IMR-90 (cell line): ENCODE data around the gene WNT11. TPM values are rescaled to one million over a fixed set of nuclear protein-coding genes. Genes with fewer than 3 reads are reported as not detected.

ENCODE experiments used
- ATAC-seq: fragments of 200-7000 bp; cut with Tn5 transposase; 2 replicates; pipeline ENCODE4 v1.9.1; 2020; ENCODE audit warnings: low read depth, mild to moderate bottlenecking, moderate library complexity
- BruUV-seq: library from RNA; stranded (reverse); fragments of 400-500 nt; replicated peaks from 2 replicates; lab custom pipeline; 2021; lab: Mats Ljungman, UMichigan
- CTCF ChIA-PET: fragments of 300-600 bp; formaldehyde crosslinking; extraction: SDS; loops from one replicate; lab custom pipeline; 2021; ENCODE audit warnings: antibody characterized with exemption; lab: Yijun Ruan, JAX
- POLR2A ChIA-PET: fragments of 300-600 bp; sonication (Branson Sonifier 250); formaldehyde crosslinking; loops from one replicate; lab custom pipeline; 2022; ENCODE audit warnings: antibody characterized with exemption; ENCODE audit not compliant: unreplicated experiment; lab: Charles Lee
- DNase-seq: peaks from one replicate; pipeline ENCODE4 v3.0.0; 2013
- H2AFZ ChIP-seq: replicated peaks from 2 replicates; pipeline ENCODE3; 2013; ENCODE audit warnings: low read length, mild to moderate bottlenecking; ENCODE audit not compliant: poor library complexity
- H2AK5ac ChIP-seq: 2 replicates; pipeline ENCODE4 v1.6.1; 2013; ENCODE audit warnings: low read depth, low read length, inconsistent platforms
- H2AK9ac ChIP-seq: replicated peaks from 2 replicates; pipeline ENCODE3; 2013; ENCODE audit warnings: mild to moderate bottlenecking, low read depth, low read length, moderate library complexity; ENCODE audit not compliant: poor library complexity
- H2BK120ac ChIP-seq: 2 replicates; pipeline ENCODE4 v1.6.1; 2013; ENCODE audit warnings: low read depth, low read length, inconsistent platforms
- H2BK15ac ChIP-seq: 3 replicates; pipeline ENCODE4 v1.6.1; 2013; ENCODE audit warnings: low read depth, low read length, inconsistent platforms
- H2BK20ac ChIP-seq: 2 replicates; pipeline ENCODE4 v1.6.1; 2013; ENCODE audit warnings: low read depth, mild to moderate bottlenecking, inconsistent platforms, low read length, moderate library complexity
- H2BK5ac ChIP-seq: 2 replicates; pipeline ENCODE4 v1.6.1; 2013; ENCODE audit warnings: mild to moderate bottlenecking, low read depth, low read length, inconsistent platforms; ENCODE audit not compliant: poor library complexity, severe bottlenecking
- H3K14ac ChIP-seq: replicated peaks from 2 replicates; pipeline ENCODE4 v1.6.1; 2013; ENCODE audit warnings: low read depth, low read length, inconsistent platforms
- H3K18ac ChIP-seq: 2 replicates; pipeline ENCODE4 v1.6.1; 2013; ENCODE audit warnings: low read depth, low read length, control low read depth
- H3K23ac ChIP-seq: 2 replicates; pipeline ENCODE4 v1.6.1; 2013; ENCODE audit warnings: low read depth, low read length, inconsistent platforms
- H3K27ac ChIP-seq: 2 replicates; pipeline ENCODE4 v1.5.1; 2013; ENCODE audit warnings: mild to moderate bottlenecking, control low read depth, low read length; ENCODE audit not compliant: insufficient read depth
- H3K27me3 ChIP-seq: 2 replicates; pipeline ENCODE4 v1.6.1; 2013; ENCODE audit warnings: low read length; ENCODE audit not compliant: control insufficient read depth, insufficient read depth
- H3K36me3 ChIP-seq: 2 replicates; pipeline ENCODE4 v1.6.1; 2013; ENCODE audit warnings: low read length, mixed read lengths; ENCODE audit not compliant: control insufficient read depth, insufficient read depth
- H3K4ac ChIP-seq: 2 replicates; pipeline ENCODE4 v1.6.1; 2013; ENCODE audit warnings: low read depth, low read length, inconsistent platforms
- H3K4me1 ChIP-seq: 2 replicates; pipeline ENCODE4 v1.6.1; 2013; ENCODE audit warnings: low read length, mixed read lengths; ENCODE audit not compliant: control insufficient read depth, insufficient read depth
- H3K4me2 ChIP-seq: 2 replicates; pipeline ENCODE4 v1.6.1; 2013; ENCODE audit warnings: low read depth, mild to moderate bottlenecking, control low read depth, low read length, moderate library complexity
- H3K4me3 ChIP-seq: 2 replicates; pipeline ENCODE4 v1.5.1; 2013; ENCODE audit warnings: low read depth, mild to moderate bottlenecking, control low read depth, low read length, moderate library complexity; ENCODE audit not compliant: insufficient read depth
- H3K56ac ChIP-seq: 2 replicates; pipeline ENCODE4 v1.6.1; 2013; ENCODE audit warnings: low read length, inconsistent platforms; ENCODE audit not compliant: insufficient read depth; ENCODE audit errors: extremely low read depth
- H3K79me1 ChIP-seq, 2 experiments: 2 replicates each; pipeline ENCODE4 v1.6.1; 2013; ENCODE audit warnings: low read length in 2 of 2, inconsistent platforms in 1 of 2, low read depth in 1 of 2
- H3K9ac ChIP-seq: 2 replicates; pipeline ENCODE4 v1.6.1; 2013; ENCODE audit warnings: low read depth, low read length, control low read depth
- H3K9me1 ChIP-seq: 2 replicates; pipeline ENCODE4 v1.6.1; 2013; ENCODE audit warnings: low read length, inconsistent platforms; ENCODE audit not compliant: insufficient read depth
- H3K9me3 ChIP-seq: 2 replicates; pipeline ENCODE4 v1.6.1; 2013; ENCODE audit warnings: low read length; ENCODE audit not compliant: control insufficient read depth, insufficient read depth
- H4K20me1 ChIP-seq: 2 replicates; pipeline ENCODE4 v1.6.1; 2013; ENCODE audit warnings: low read length, inconsistent platforms; ENCODE audit not compliant: insufficient read depth
- H4K5ac ChIP-seq: 2 replicates; pipeline ENCODE4 v1.6.1; 2013; ENCODE audit warnings: mild to moderate bottlenecking, low read depth, low read length, control low read depth
- H4K8ac ChIP-seq, 2 experiments: 2 replicates each; pipeline ENCODE4 v1.6.1; 2013; ENCODE audit warnings: low read depth in 2 of 2, low read length in 2 of 2, control low read depth in 1 of 2, inconsistent platforms in 1 of 2
- H4K91ac ChIP-seq: 2 replicates; pipeline ENCODE4 v1.6.1; 2013; ENCODE audit warnings: low read depth, low read length, inconsistent platforms; ENCODE audit not compliant: insufficient read depth
- BHLHE40 ChIP-seq: fragments of 150-350 bp; IDR thresholded peaks from 2 replicates; pipeline ENCODE4 v1.6.1; 2016; ENCODE audit warnings: mild to moderate bottlenecking, low read depth, low read length
- CHD1 ChIP-seq: IDR thresholded peaks from 2 replicates; pipeline ENCODE4 v1.6.1; 2012; ENCODE audit warnings: low read depth, low read length, improper control_type of control experiment
- ELK1 ChIP-seq: fragments of 150-350 bp; IDR thresholded peaks from 2 replicates; pipeline ENCODE4 v1.6.1; 2016; ENCODE audit warnings: low read depth, mild to moderate bottlenecking, low read length, moderate library complexity, borderline replicate concordance
- MXI1 ChIP-seq: IDR thresholded peaks from 2 replicates; pipeline ENCODE4 v1.6.1; 2012; ENCODE audit warnings: low read depth, mild to moderate bottlenecking, low read length, moderate library complexity, borderline replicate concordance
- NFE2L2 ChIP-seq: fragments of 150-350 bp; IDR thresholded peaks from 2 replicates; pipeline ENCODE4 v1.6.1; 2016; ENCODE audit warnings: low read depth, mild to moderate bottlenecking, low read length
- RFX5 ChIP-seq: IDR thresholded peaks from 2 replicates; pipeline ENCODE4 v1.8.0; 2012; ENCODE audit warnings: low read depth, mild to moderate bottlenecking, low read length, moderate library complexity
- WGBS, 2 experiments: methylation state at CpG; one replicate each; pipeline versions ENCODE4 v1.1.5 to v1.1.7; 2013; ENCODE audit warnings: missing lambda C conversion rate in 2 of 2; ENCODE audit not compliant: insufficient read length in 1 of 2; ENCODE audit errors: extremely low coverage in 2 of 2; 5-methylcytosine and 5-hydroxymethylcytosine counted together
- dilution Hi-C: fragments of 300-500 bp; cut with HindIII; formaldehyde crosslinking; loops from one replicate; pipeline ENCODE4 v1.14.3; 2018; ENCODE audit warnings: low sequenced_read_pairs; ENCODE audit not compliant: unreplicated experiment
- in situ Hi-C: fragments of 300-500 bp; cut with MboI; formaldehyde crosslinking; loops from 3 replicates; pipeline ENCODE4 v1.14.3; 2019; ENCODE audit warnings: low sequenced_read_pairs, inconsistent platforms, mixed read lengths
- intact Hi-C: fragments of 100-400 bp; cut with micrococcal nuclease; formaldehyde crosslinking; loops from 2 replicates; pipeline ENCODE4 v1.10.0; 2022
- polyA plus RNA-seq, 3 experiments: library from polyadenylated mRNA; depleted of rRNA; stranded (reverse); fragments of >200 nt; gene quantifications; 2 replicates each; pipeline ENCODE4 v1.2.3, GENCODE V29; 2012; ENCODE audit warnings: low replicate concordance in 1 of 3
- total RNA-seq: library from RNA; depleted of rRNA; stranded (reverse); fragments of >200 nt; gene quantifications from 2 replicates; pipeline ENCODE4 v1.2.3, GENCODE V29; 2012

Gene WNT11
- total and polyA plus RNA-seq, 2 of the 4 experiments (the other 2 are of a cell fraction), result 0.10 TPM; not detected in 1

DNA sequence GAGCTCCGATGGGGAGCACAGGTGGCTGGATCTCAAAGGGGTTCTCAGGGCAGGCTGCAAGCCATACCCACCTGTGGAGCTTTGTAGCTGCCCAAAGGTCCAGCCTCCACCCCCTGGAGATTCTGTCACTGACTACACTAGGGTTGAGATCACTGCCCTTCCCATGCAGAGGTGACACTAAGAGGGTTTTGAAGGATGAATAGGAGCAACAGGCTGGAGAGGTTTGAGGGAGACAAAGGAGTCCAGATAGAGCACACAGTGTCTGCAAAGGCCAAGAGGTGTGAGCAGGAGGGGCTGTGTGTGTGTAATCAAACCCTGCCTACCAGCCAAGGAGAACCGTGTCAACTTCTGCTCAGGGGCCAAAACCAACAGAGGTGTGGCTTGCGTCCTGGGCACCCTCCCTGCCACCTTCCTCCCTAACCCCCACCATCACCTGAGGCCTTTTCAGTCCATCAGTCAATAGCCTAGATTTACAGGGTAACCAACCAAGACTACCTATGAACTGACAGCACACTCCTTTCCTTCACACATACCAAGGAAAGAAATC, 43.0 kb upstream of the WNT11 start:
- Histone ChIP-seq H2AK5ac (no peak overlapping the region), H3K9me1 (peaks cover 3% of the 10 kb centered on the region), H3K4me3 (no peak overlapping the region), H3K56ac (no peak overlapping the region), H3K14ac (no peak overlapping the region), H2BK120ac (no peak overlapping the region), H3K4ac (no peak overlapping the region), H4K91ac (no peak overlapping the region), H4K8ac (no peak overlapping the region), H3K4me1 (no peaks in the 10 kb centered on the region), H2AFZ (no peak overlapping the region), H3K27ac (no peak overlapping the region), H3K9ac (no peak overlapping the region), H2AK9ac (no peak overlapping the region), H3K9me3 (peaks cover 18% of the 10 kb centered on the region), H3K36me3 (no peaks in the 10 kb centered on the region), H3K27me3 (peaks cover 74% of the 10 kb centered on the region), H3K4me2 (no peak overlapping the region), H4K5ac (no peak overlapping the region), H3K23ac (no peak overlapping the region), H3K18ac (no peak overlapping the region), H2BK20ac (no peak overlapping the region), H2BK5ac (no peak overlapping the region), H3K79me1 (no peaks in the 10 kb centered on the region), H4K20me1 (no peaks in the 10 kb centered on the region), H2BK15ac (no peak overlapping the region)
- 56% methylated on average over 3 of the region's 3 CpGs; no CpG with 5 or more reads in 1 of the 2 experiments for WGBS, 2 experiments
- dilution Hi-C loops (no loop called here), intact Hi-C loops (no loop called here), in situ Hi-C loops (no loop called here)
- ChIA-PET CTCF (interaction anchor here (0.6 to 0.7 kb wide), 2 partner anchors 46 to 310 kb away, joined by 3 read pairs; no protein-coding TSS in a partner anchor), POLR2A (no interaction called here)
- TF ChIP-seq RFX5, result no peak
- TF ChIP-seq NFE2L2, result no peak
- TF ChIP-seq ELK1, result no peak
- TF ChIP-seq CHD1, result no peak
- TF ChIP-seq MXI1, result no peak
- no peak for TF ChIP-seq BHLHE40
- ATAC-seq (no peak), DNase-seq (no peak)
- no TSS peak for BruUV-seq
